ENCODE data around the gene MYO5B.

The MYO5B gene

DNA sequence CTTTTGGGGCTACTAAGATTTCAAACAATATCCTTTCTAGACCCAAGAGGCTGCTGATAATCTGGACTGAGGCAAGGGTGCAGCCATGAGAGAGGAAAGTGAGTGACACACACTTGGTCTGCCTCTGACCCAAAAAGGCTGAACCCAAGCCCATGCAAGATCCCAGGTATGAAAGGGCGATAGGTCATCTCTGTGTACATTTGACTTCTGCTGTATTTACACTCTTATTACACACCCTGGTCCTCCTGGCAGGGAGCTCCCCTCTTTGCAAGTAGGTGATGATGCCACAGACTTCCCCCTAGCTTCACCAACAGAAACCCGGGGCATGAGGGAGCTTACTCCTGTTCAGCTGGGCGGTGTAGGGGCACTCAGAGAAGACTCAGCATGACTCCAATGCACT lies 319.8 kb downstream of the MYO5B start:
- no peak for DNase-seq

DNA sequence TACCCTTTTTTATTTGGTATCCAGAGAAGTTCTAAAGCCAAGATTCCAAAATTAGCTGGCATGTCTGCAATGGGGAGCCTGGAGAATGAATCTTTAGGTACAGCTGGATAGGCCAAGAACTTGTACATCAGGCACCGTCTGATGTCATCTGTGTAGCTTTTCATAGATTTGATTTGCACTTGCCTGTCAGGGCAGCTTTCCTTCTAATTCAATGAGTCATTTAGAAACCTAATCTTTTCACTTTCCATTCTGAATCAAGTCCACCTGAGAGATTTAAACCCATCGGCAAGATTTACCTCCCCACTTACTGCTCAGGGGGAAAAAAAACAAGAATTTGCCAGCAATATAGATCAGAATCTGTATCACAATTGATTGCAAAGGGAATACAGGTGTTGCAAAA lies 320.7 kb downstream of the MYO5B start:
- no peak for DNase-seq

DNA sequence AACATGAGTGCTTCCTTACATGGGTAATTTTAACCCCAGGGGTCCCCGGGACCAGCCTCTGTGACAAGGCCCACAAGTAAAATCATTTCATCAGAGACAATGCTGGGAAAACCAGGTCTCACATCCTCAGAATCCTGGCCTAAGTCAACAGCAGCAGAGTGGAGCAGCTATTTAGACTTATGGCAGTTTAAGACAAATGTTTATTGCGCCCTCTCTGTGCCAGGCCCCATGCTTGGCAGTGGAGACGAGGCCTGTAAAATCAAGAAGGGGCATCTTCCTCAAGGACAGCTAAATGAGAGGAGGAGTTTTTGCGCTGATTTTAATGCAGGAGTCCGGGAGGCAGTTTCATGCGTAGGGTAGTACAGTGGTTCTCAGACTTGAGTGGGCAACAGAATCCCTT lies 325.6 kb downstream of the MYO5B start:
- DNase-seq: no peak

DNA sequence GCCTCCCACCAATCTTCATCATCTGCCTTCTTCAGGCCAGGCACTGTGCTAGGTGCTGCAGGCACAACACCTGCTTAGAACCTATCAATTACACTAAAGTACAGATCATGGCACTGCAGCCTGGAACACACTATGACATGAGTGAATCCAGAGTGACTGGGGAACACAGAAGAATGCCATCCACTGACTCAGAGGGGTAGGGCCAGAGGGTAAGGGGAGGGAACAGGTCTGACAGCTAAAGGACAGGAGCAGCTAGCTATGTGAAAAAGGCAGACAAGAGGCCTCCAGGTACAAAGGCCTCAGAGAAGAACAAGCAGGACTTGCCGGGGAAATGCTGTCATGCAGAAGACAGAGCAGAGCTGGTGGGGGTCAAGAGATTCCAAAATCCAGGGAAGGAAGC lies 328.3 kb downstream of the MYO5B start:
- no peak for DNase-seq

DNA sequence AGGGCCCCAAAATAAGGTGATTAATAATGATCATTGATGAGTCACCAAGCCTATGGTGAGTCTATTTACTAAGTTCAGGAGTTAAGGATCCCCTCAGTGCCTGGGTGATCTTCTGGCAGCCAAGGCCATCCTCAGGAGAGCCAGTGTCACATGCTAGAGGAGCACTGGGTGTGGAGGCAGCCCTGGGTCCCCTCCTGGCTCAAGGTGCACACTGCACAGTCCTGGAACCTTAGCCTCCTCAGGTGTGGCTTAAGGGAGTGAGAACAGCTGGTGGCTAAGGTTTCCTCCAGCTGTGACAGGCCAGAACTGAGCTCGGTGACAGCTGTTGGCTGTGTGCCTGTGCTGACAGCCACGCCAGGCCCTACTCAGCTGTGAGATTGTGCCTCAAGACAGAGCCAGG lies 329.5 kb downstream of the MYO5B start:
- DNase-seq: no peak

DNA sequence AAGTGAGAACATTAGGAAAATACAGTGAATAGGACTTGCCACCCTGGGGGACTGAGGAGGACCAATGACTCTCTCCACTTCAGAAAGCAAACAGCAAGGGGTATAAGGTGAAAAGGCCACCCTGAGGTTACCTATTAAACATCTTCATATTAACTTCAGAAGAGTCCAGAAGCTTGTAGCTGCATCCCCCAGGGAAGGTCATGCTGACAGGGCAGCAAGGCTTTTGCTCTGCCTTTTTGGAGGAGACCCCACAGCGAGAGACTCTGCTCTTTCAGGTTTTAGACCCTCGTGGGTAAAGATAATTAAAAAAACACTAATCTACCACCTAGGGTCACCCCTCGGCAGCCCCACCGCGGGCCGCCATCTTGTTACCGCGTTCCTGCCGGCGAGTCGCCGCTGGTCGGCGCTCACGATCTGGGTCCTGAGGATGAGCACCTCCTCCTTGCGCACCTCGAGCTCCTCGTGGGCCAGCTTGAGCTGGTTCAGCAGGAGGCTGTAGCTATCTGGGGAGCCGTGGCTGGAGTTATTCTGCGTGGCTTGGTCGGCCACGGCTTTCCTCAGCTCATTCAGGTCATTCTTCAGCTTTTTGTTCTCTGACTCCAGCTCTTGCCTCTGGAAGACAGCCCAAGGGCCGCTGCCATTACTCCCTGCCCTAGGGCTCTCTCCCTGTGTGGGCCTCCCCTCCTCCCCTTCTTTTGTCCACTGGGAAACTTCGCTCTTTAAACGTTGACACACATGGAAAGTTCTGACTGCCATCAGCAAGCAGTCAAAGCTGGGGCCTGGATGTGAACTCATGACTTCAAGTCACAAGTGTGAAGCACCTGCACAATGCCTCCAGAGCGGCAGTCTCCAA lies 331.0 kb downstream of the MYO5B start:
- DNase-seq: no peak

DNA sequence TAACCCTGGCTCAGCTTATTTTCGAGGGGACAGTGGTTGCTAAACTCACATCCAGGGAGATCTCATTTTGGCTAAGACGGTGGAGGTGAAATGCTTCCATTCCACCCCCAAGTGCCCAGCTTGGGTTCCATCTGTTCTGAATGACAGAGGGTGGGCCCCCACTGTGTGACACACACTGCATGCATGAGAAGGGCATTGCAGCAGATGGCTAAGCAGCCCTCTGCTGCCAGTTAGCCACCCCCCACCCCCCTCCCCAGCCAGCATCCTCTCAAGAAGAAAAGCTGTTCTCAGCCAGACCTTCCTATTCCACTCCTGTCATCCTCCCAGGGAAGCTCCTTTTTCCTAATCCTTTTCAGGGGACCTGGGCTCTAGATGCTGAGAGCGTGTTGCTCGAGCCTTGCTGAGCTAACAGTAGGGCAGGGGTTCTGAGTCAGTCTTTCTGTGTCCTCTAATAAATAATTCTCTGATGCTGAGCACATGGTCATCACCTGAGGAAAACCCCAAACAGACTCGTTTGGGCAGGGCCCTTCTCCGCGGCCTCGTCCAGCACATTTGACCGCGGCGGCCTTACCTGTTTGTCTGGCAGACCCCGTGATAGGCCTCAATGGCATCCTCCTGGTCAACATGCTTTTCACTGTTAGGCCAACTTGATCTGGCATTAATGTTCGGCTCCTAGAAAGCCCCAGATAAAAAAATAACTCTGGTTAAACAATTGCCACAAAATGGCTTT lies 332.1 kb downstream of the MYO5B start:
- DNase-seq: no peak

DNA sequence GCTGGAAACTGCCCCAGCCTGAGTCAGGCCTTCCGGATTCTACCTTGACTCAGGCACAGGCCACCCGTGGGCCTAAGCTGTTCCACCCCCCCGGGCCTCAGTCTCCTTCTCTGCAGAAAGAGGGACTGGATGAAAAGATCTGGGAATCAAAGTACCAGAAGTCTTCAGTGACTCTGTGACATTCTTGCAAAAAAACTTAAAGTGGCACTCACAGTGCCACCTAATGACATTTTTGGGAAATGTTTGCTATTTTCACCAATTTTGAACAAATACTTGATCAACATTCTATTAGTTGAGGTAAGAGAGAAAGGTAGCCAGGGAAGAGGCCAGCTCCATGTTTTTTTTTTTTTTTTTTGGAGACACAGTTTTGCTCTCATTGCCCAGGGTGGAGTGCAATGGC lies 333.3 kb downstream of the MYO5B start:
- no peak for DNase-seq

DNA sequence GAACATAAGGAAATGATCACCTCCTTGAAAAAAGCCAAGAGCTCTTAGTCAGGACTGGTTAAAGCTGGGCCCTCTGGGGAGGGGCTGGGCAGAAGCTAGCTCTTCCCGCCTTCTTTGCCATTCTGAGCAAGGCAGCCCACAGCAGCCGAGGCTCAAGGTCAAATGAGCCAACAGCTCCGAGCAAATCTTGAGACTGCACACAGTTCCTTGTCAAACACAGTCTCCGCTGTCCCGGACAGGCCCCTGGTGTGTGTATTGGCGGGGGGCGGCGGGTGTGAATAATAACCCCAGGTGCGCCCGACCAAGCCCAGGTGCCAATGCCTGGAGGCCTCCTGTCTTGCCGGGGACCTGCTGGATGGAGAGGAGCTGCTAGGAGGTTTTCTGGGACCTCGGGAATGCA lies 335.2 kb downstream of the MYO5B start:
- no peak for DNase-seq

DNA sequence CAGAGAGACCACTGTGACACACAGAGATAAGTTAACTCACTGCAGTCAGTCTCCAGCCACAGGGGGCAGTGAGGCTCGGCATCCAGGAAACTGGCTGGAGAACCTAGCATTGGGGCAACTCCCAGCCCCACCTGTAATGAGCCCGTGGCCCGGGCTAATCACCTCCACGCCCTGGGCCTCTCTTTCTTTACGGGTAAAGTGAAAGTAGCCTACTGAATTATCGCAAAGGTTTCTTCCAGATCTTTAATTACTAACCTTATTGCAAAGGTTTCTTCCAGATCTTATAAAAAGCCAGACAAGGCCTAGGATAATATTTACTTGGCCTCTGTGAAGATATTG lies 336.0 kb downstream of the MYO5B start:
- no peak for DNase-seq

DNA sequence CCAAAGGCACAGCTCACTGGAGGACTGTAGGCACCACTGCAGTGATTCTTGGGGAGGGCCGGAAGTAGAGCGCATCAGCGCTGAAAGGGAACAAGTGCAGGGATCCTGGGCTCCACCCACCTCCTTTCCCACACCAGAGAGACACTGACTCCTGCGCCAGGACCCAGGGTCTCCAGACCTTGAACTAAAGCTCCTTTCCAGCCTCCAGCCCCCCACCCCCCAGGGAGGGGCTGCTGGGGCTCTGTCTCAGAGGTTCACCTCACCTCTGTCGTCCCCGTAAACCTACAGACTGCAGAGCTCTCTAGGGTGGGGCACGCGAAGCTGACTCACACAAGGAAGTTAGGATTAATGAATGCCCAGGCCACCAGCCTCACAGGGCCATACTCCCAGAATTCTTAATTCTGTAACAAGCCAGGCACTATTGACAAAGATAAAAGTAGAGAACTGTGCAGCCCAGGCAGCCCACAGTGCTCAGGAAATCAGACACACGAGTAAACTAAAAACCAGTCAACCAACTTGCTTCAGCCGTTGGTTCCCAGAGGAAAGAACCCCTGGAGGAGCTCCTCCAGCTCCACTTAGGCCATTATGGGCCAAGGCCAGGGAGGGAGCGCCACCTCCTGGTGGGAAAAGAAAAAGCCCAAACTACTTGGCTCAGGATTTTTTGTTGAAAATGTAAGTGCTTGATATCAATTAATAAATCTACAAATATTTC lies 336.5 kb downstream of the MYO5B start:
- peak; percentile 62 for DNase-seq

DNA sequence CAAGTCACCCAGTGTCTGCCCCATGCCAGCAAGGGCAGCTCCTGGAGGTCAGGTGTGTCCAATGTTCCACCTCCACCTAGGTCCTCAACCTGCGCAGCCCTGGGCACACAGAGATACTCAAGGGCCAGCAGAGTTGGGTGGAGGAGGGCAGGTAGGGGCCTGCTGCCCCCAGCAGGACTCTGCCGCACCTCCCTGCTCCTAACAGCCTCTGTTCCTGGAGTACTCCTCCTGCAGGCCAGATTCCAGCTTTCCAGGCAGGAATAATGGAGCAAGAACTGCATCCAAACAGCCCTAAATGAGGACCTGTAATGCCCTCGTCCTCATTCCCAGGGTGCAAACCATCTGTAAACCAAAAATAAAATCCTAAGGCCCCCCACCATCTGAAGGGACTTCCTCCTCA lies 337.2 kb downstream of the MYO5B start:
- no peak for DNase-seq

DNA sequence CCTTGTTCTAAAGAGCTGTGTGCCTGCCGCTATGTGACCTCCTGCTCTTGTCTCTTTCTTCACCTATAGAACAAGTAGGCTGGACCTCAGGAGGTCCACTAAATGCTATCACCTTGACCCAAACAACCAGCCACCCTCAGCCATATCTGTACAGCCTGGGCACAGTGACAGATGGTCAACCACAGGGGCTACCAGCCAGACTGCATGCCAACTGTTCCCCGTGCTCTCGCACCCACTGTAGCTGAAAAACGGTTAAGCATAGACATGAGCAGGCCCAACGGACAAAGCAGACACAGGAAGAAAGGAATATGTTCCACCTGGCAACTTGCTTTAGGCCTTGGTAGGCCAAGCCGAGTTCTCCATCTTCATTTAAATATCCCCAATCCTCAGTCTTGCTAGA lies 338.5 kb downstream of the MYO5B start:
- no peak for DNase-seq

DNA sequence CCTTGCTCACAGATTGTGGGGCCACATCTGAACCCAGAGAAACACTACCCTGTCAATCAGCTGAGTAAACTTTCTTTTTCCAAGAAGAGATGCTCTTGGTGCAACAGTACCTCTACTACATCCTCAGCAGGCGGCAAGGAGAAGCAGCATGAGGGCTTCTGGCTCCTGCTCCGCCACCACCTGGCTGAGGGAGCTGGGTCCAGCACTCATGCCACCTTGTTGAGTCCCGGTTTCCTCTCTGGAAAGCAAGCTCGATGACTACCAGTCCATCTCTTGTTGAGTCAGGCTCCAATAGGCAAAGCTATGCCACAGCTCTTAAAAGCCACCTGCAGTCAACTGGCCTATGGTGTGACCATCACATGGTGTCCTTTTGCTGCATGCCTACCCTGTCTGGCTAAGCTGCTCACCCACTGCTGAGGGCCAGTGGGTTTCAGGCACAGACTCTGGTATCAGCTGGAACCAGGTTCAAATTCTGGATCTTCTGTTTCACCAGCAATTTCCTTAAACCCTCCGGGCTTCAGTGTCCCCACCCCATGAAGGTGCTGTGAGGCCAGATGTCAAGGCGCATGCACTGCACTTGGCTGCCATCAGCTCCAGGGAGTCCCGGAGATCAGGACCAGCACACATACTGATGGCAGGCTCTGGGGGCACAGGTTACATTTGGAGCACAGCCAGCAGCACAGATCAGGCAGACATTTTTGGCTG lies 339.1 kb downstream of the MYO5B start:
- DNase-seq: no peak

DNA sequence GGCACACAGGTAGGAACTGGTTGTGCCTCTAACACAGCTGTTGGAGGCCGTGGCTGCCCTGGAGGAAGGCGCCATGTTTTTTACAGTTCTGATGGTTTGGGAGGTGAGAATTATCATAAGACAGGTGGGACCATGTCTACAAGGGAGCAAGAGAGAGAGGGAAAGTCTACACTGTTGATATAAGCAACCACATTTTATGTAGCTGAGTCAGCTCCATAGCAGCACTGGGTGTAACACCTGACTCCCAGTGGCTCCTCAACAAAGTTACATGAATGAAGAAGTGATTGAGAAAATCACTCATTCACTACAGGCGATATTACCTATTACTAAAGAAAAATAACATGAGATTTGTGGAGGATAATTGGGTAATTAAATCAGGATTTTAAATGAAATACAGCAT lies 340.3 kb downstream of the MYO5B start:
- no peak for DNase-seq

DNA sequence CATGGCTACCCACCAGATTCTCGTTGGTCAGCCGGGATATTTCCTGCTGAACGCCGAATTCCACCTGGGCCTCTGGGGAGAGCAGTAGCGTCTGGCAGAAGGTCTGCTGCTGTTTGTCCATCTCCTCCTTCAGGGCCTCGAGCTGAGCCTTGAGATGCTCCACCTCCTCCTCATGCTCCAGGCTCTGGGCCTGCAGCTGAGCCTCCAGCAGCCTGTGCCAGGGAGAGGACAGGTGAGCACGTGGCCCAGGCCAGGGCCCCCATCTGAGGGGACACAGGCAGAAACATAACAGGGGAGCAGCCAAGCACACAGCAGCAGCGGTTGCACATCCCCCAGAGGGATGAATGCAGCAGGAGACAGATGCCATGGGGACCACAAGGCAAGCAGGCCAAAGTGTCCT lies 341.5 kb downstream of the MYO5B start:
- no peak for DNase-seq

DNA sequence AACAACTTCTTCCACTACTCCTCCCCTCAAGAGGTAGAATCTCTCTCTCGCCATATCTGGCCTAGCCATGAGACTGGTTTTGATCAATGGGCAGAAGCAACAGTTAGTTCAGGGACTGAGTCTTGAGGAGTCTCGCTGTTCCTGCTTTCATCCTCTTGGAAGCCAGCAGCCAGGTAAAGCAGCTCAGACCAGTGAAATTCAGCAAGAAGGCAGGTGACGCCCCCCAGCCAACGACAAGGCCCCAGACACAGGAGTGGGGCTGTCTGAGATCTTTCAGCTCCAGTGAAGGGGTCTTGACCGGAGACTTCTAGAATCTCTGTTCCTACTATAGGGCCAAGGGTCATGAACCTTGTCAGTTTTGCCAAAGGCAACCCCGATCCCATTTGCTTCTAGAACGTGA lies 341.9 kb downstream of the MYO5B start:
- DNase-seq: no peak

DNA sequence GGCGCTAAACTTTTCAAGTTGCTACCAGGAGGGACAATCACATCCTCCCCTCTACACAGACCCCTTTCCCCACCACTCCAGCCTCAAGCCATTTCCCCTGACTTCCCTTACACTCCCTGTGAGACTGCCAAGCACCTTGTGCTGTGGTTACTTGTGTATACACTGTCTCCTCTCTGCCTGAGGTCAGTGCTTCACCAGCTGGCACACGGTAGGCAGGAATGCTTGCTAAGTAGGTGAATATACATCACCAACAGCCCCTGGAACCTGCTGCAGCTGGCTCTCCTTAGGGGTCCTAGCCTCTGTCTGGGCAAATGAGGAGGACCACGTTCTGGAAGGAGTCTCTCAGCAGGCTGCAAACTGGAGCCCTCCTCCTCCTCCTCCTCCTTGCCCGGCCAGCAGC lies 343.3 kb downstream of the MYO5B start:
- no peak for DNase-seq

DNA sequence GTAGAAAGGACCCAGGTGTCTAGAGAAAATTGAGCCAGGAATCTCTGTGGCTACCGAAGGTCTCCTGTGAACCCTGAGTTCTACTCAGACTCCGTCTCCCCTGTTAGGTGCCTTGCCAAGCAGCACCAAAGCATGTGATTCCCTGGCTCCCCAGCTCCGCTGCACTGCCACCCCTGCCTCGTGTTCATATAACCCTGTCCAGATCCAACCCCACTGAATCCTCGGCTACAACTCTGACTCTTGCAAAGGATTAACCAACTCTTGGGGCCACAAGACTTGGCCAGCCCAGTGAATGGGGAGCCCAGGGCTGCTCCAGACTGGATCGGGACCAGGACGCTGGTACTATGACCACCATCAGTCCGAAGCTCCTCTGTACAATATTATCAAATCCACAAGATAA lies 344.3 kb downstream of the MYO5B start:
- DNase-seq: no peak

DNA sequence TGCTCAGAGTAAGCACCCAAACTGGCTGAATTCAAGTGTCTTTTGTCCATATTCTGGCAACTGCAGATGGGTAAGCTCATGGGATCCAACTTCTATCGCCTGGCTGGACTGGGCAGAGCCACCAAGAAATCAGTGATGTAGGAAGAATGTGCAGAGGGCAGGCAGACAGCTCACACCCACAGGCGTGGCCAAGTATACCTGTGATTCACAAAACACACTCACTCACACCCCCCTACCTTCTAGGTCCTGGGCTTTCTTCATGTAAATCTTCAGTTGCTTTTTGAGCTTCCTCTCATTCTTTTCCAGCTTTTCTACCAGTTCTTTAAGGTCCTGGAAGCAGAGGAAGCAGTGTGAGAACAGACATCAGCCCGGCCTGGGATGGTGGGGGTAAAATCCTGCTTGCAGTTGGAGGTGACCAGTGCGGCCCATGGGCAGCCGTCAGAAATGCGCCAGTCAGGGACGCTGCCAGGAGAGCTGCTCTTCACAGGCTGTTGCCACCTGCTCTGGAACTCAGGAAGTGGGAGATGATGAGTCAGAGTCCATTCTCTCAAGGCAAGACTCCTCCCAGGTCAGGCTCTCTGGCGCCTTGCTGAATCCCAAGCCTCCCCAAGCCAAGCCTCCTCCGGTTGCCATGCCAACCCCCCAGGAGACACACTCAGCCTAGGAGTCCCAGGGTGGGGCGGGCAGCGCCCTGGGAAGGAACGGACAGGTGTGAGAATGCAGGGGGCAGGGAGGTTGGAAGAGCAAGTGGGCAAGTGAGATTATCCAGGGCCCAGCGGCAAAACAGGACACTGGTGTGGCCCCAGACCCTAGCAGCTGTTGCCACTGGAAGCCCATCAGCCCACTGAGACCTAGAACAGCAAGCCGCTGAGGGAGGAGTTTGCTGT lies 345.4 kb downstream of the MYO5B start:
- DNase-seq: peak; percentile 73

DNA sequence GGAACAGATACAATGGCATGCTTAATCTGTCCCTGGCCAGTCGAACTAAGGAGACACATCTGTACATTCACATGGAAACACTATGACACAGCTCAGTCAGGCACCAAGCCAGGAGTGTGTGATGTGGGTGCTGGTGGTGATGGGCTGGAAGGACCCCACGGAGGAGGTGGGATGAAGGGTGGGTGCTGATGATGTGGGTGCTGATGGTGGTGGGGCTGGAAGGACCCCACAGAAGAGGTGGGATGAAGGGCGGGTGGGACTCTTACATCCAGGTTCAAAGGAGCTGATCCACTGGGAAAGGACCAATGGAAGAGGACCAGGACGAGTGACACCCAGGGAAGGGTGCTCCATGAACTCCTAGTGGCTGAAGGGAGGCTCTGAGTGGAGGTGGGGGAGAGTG lies 346.8 kb downstream of the MYO5B start:
- DNase-seq: no peak

DNA sequence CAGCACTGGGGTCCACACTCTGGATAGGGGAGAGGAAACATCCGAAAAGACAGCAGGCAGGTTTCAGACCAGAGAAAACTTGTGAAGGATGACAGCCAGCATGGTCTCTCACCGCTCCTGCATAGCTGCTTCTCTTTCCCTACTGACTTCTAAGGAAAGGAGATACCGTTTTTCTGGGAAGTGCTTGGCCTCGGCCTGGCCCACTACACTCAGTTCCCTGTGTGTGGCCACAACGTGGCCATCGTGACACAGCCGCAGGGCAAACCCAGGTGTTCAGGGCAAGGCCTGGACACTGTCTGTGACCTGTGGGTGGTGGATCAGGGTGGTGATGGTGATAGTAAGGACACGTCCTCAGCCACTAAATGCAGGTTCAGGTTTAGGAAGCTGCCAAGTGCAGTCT lies 347.4 kb downstream of the MYO5B start:
- no peak for DNase-seq

All from NCI-H1436 (cell line).